ENCODE data around the gene IFNA13. TPM values are rescaled to one million over a fixed set of nuclear protein-coding genes. Genes with fewer than 3 reads are reported as not detected.

IFNA13 gene
- total RNA-seq, 4 donors from 2014 or later = not detected

DNA sequence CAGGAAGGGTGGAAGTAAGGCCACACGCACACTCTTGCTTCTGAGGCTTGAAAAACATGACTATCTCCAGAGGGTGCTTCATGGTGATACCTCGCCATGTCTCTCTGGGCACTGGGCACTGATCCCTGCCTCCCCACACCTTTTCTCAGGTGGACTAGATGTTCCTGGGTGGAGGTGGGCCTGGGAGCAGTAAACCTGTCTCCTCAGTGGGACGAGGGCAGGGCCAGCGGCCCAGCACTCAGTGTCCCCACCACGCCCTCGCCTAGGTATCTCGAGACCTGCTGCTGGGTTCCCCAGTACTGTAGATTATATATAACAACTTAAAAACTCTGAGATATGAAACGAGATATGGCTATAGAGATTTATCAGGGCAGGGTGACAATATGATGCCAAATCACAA lies 5.6 kb downstream of the IFNA13 start:
- no peaks in the 10 kb centered on the region for H3K9me3 ChIP-seq
- TF ChIP-seq EP300 (IDR thresholded peaks at IDR 0.05) (no peak), POLR2A (IDR thresholded peaks at IDR 0.05; ENCODE audit: low read depth) (no peak), POLR2AphosphoS5 (IDR thresholded peaks at IDR 0.05) (no peak), CTCF (IDR thresholded peaks at IDR 0.05) (no peak)
- H3K27me3 ChIP-seq = peaks cover 0 to 6% (median 0%) of the 10 kb centered on the region in 4 donors
- H3K36me3 ChIP-seq = no peaks in the 10 kb centered on the region
- no peak for DNase-seq (ENCODE audit: extremely low spot score)
- H3K4me3 ChIP-seq = no peak overlapping the region
- intact Hi-C loops (cut with DNase I) = no loop called here
- no peak overlapping the region for H3K27ac ChIP-seq (replicated peaks in 1 of 4)
- no peaks in the 10 kb centered on the region for H3K4me1 ChIP-seq
- WGBS = 88% methylated on average over 6 of the region's 8 CpGs

- 47% methylated on average over 7 of the region's 7 CpGs for WGBS
- no peaks in the 10 kb centered on the region for H3K9me3 ChIP-seq
- no peak overlapping the region for H3K4me3 ChIP-seq
- no peak overlapping the region for H3K27ac ChIP-seq (replicated peaks in 1 of 4)
- no peak for DNase-seq (ENCODE audit: extremely low spot score)
- intact Hi-C loops (cut with DNase I) = no loop called here
- no peaks in the 10 kb centered on the region for H3K4me1 ChIP-seq
- no peak for TF ChIP-seq POLR2A (IDR thresholded peaks at IDR 0.05; ENCODE audit: low read depth)
- H3K36me3 ChIP-seq = no peaks in the 10 kb centered on the region
- no peaks in the 10 kb centered on the region for H3K27me3 ChIP-seq
Observed at GRCh38 chr9:21357479-21358460, 10.1 kb downstream of the IFNA13 start.

DNA sequence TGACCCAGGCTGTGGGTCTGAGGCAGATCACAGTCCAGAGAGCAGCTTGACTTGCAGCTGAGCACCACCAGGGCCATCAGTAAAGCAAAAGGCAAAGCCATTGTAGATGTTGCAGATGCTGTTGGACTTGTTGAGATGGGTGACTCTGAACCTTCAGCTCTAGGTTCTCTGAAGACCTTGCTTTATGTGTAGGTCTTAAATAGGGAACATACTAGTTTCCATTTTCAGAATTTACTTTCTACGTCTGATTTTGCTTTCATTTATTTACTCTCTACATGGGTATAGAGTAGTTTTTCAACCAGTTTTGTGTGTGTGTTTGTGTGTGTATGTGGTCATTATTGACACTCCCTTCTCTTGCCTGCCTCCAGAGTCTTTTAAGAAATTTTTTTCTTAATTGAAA lies 17.1 kb downstream of the IFNA13 start, which contains the start of gene IFNA6:
IFNA6 (minus strand) TSS at position 101 of the 400 bp plus-strand sequence; CDS start at position 101, 0 bp downstream.
- TF ChIP-seq EP300 (IDR thresholded peaks at IDR 0.05) (no peak), POLR2AphosphoS5 (IDR thresholded peaks at IDR 0.05) (no peak), POLR2A (IDR thresholded peaks at IDR 0.05; ENCODE audit: low read depth) (no peak), CTCF (IDR thresholded peaks at IDR 0.05) (no peak)
- Histone ChIP-seq H3K36me3 (no peaks in the 10 kb centered on the region), H3K4me3 (no peak within 1 kb of the TSS), H3K9me3 (no peaks in the 10 kb centered on the region), H3K27me3 (peaks cover 0 to 5% (median 2%) of the 10 kb centered on the region in 4 donors), H3K27ac (replicated peaks in 1 of 4) (no peak within 1 kb of the TSS), H3K4me1 (no peaks in the 10 kb centered on the region)
- intact Hi-C loops (cut with DNase I) = no loop called here
- 93% methylated on average over 1 of the region's 1 CpG for WGBS
- no peak for DNase-seq (ENCODE audit: extremely low spot score)

DNA sequence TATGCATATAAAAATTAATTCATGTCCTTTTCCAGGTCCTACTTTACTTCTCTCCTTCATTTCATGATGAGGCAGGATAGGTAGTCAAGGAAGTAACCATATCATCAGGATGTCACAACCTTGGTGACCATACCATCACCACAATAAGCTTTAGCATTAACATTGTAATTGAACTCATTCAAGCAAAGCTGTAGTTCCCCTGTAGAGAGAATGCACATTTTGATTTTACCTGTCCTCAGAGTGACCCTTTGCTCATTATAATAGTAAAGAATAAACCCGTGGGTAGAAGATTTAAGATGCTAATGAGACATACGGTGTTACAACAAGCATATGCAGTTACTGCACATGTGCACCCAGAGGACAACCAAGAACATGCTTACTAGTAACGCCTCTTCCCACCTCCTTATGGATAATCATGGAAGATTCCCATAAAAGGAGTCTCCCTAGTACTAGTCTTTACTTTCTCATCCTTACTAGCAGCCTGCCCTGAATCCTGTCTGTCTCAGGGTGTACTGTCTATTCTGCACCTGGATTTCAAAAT lies 19.4 kb downstream of the IFNA13 start:
- H3K27ac ChIP-seq (replicated peaks in 1 of 4) = no peak overlapping the region
- peaks cover 0 to 5% (median 2%) of the 10 kb centered on the region in 4 donors for H3K27me3 ChIP-seq
- H3K4me1 ChIP-seq = no peaks in the 10 kb centered on the region
- TF ChIP-seq POLR2A (IDR thresholded peaks at IDR 0.05; ENCODE audit: low read depth) (no peak), POLR2AphosphoS5 (IDR thresholded peaks at IDR 0.05) (no peak), CTCF (IDR thresholded peaks at IDR 0.05) (no peak), EP300 (IDR thresholded peaks at IDR 0.05) (no peak)
- no peaks in the 10 kb centered on the region for H3K36me3 ChIP-seq
- H3K4me3 ChIP-seq = no peak overlapping the region
- 70% methylated on average over 3 of the region's 3 CpGs for WGBS
- no peak for DNase-seq (ENCODE audit: extremely low spot score)
- H3K9me3 ChIP-seq = no peaks in the 10 kb centered on the region
- intact Hi-C loops (cut with DNase I) = no loop called here

GRCh38 chr9:21340735-21341134 lies 27.1 kb downstream of the IFNA13 start:
- Histone ChIP-seq H3K9me3 (no peaks in the 10 kb centered on the region), H3K4me1 (peaks cover 0 to 3% (median 0%) of the 10 kb centered on the region in 4 donors), H3K27ac (replicated peaks in 1 of 4) (no peak overlapping the region), H3K27me3 (no peaks in the 10 kb centered on the region), H3K36me3 (no peaks in the 10 kb centered on the region), H3K4me3 (no peak overlapping the region)
- TF ChIP-seq CTCF (IDR thresholded peaks at IDR 0.05) (no peak), EP300 (IDR thresholded peaks at IDR 0.05) (no peak), POLR2AphosphoS5 (IDR thresholded peaks at IDR 0.05) (no peak), POLR2A (IDR thresholded peaks at IDR 0.05; ENCODE audit: low read depth) (no peak)
- intact Hi-C loops (cut with DNase I) = no loop called here
- no peak for DNase-seq (ENCODE audit: extremely low spot score)
- 96% methylated on average over 4 of the region's 4 CpGs for WGBS

Data from esophagus muscularis mucosa (tissue), 4 donors.